T-helper 1 cell treated with Interleukin-12 subunit alpha and Interleukin-12 subunit beta and Interleukin-4 antibody, amounts not matched to agents 30 μg/mL and 1 μg/mL, for 36 hours (primary cell): ENCODE measurements around the gene HRCT1.

Source experiments
- H3K27ac Mint-ChIP-seq: one replicate; pipeline ENCODE4 v1.8.0; 2021; ENCODE audit warnings: mild to moderate bottlenecking, mixed read lengths
- H3K27me3 Mint-ChIP-seq: one replicate; pipeline ENCODE4 v1.8.0; 2021; ENCODE audit warnings: low read depth, mixed read lengths
- H3K36me3 Mint-ChIP-seq: one replicate; pipeline ENCODE4 v1.8.0; 2021; ENCODE audit warnings: low read depth, mixed read lengths
- H3K4me1 Mint-ChIP-seq: one replicate; pipeline ENCODE4 v1.8.0; 2021; ENCODE audit warnings: low read depth, mixed read lengths
- H3K4me3 Mint-ChIP-seq: one replicate; pipeline ENCODE4 v1.8.0; 2021; ENCODE audit warnings: mild to moderate bottlenecking, moderate library complexity, mixed read lengths
- H3K9me3 Mint-ChIP-seq: one replicate; pipeline ENCODE4 v1.8.0; 2021; ENCODE audit warnings: mixed read lengths

HRCT1 gene

DNA sequence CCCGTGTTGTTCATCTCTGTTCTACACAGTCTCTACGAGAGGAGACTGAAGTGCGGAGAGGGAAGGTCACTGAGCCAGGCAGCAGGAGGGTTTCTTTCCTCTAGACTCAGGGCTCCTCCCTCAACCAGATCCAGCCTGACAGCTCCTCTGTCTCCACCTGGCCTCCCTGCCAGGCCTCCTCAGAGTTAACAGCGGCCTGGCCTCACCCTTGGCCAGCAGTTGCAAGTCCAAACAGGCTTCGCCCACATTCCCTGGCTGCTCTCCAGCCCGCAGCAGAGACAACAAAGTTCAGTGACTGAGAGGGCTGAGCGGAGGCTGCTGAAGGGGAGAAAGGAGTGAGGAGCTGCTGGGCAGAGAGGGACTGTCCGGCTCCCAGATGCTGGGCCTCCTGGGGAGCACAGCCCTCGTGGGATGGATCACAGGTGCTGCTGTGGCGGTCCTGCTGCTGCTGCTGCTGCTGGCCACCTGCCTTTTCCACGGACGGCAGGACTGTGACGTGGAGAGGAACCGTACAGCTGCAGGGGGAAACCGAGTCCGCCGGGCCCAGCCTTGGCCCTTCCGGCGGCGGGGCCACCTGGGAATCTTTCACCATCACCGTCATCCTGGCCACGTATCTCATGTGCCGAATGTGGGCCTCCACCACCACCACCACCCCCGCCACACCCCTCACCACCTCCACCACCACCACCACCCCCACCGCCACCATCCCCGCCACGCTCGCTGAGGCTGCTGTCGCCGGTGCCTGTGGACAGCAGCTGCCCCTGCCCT lies at the start of gene HRCT1:
HRCT1 (plus strand) TSS at position 291 of the 768 bp plus-strand sequence; CDS start at position 377, 86 bp downstream.
- Mint-ChIP-seq H3K27me3 (peaks cover 6% of the 10 kb centered on the region), H3K9me3 (no peaks in the 10 kb centered on the region), H3K4me1 (peaks cover 17% of the 10 kb centered on the region), H3K4me3 (no peak within 1 kb of the TSS), H3K36me3 (no peaks in the 10 kb centered on the region), H3K27ac (no peak within 1 kb of the TSS)

DNA sequence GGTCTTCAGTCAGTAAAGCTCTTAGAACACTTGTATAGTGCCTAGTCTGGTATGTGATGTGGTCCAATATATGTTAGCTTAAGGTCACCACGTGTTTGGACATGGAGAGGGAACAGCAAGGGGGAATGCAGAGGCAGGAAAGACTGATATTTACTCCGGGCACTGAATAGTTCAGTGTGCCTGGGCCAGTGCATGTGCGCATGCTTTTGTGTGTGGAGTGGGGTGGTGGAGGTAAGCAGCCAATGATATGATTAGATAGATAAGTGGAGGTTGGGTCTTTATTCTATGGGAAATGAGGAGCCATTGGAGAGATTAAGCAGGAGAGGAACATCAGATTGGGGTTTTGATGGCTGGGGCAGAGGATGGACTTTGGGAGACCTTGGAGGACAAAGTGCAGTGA lies 49.8 kb upstream of the HRCT1 start:
- Mint-ChIP-seq H3K4me3 (no peak overlapping the region), H3K27ac (no peak overlapping the region), H3K4me1 (no peaks in the 10 kb centered on the region), H3K9me3 (no peaks in the 10 kb centered on the region), H3K27me3 (peaks cover 18% of the 10 kb centered on the region), H3K36me3 (no peaks in the 10 kb centered on the region)

DNA sequence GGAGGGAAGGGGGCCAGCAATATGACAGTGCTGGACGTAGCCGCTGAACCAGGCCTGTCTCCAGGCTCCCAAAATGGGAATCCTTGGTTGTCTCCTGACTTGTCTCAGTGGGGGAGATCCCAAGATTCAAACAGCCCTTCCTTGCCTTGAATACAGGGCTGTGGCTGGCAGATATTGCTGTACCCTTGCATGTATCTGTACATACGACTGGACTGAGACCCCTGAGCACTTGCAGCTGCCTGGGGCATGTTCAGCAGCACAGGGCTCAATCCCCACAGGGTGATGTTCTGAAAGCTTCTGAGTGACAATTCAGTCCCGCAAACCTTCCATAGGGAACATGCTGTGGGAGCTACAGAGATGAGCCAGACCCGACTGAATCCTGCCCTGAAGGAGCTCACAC lies 49.1 kb upstream of the HRCT1 start:
- peaks cover 22% of the 10 kb centered on the region for H3K27me3 Mint-ChIP-seq
- no peaks in the 10 kb centered on the region for H3K36me3 Mint-ChIP-seq
- H3K4me1 Mint-ChIP-seq, result no peaks in the 10 kb centered on the region
- H3K4me3 Mint-ChIP-seq, result no peak overlapping the region
- no peaks in the 10 kb centered on the region for H3K9me3 Mint-ChIP-seq
- no peak overlapping the region for H3K27ac Mint-ChIP-seq

DNA sequence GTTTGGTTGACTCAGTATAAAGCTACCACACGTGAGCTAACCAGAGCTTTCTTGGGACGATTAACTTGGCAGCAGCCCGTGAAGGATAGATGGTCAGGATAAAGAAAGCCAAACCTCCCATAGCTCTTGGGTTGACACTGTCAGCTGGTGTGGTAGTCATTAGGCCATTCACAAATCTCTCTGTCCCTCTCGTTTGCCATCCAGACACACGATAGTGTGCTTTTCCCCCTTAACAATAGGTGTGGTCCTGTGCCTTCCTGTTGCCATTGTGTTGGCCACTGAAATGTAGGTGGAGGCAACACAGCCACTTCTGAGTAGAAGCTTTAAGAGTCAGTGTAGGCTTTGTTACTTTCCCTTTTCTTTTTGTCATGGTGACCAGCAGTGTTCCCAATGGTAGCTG lies 47.5 kb upstream of the HRCT1 start:
- H3K4me1 Mint-ChIP-seq, result no peaks in the 10 kb centered on the region
- H3K9me3 Mint-ChIP-seq, result no peaks in the 10 kb centered on the region
- H3K27me3 Mint-ChIP-seq, result peaks cover 20% of the 10 kb centered on the region
- no peak overlapping the region for H3K4me3 Mint-ChIP-seq
- no peak overlapping the region for H3K27ac Mint-ChIP-seq
- no peaks in the 10 kb centered on the region for H3K36me3 Mint-ChIP-seq

DNA sequence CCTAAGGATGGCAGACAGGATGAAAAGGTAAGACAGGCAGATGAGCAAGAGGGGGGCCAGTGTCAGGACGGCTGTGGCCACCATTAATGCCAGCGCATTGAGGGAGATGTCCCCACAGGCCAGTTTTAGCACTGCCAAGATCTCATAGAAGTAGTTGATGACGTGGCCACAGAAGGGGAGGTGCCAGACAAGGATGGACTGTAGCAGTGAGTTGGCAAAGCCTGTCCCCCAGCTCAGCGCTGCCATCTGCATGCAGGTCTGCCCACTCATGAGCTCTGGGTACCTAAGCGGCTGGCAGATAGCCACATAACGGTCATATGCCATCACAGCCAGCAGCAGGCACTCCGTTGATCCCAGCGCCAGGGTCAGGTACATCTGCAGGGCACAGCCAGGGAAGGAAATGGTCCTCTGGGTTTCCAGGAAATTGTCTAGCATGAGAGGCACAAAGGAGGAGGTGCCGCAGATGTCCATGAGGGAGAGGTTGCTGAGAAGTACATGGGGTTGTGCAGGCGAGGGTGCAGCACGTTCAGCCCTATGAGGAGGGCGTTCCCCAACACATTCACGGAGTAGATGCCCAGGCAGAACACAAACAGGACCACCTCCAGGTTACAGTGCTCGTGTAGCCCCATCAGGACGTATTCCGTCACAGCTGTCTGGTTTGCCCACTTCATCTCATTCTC lies 46.6 kb upstream of the HRCT1 start:
- no peaks in the 10 kb centered on the region for H3K9me3 Mint-ChIP-seq
- H3K27me3 Mint-ChIP-seq, result peaks cover 20% of the 10 kb centered on the region
- no peak overlapping the region for H3K27ac Mint-ChIP-seq
- no peaks in the 10 kb centered on the region for H3K36me3 Mint-ChIP-seq
- no peaks in the 10 kb centered on the region for H3K4me1 Mint-ChIP-seq
- H3K4me3 Mint-ChIP-seq, result no peak overlapping the region

DNA sequence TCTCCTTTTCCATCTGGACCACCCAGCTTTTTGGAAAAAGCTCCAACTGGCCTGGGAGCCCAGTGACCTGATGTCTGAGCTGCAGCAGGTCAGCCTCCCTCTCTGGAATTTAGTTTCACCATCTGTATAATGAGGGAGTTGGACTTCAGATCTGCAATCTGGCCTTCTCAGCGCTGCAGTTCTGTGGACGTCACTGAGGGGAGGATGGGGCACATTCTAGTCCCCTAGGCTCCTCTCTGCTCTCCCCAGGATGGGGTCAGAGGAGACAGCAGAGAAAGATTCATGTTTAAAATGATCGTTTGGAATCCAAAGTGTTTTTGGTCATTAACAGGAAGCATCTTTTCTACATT lies 46.0 kb upstream of the HRCT1 start:
- H3K36me3 Mint-ChIP-seq, result no peaks in the 10 kb centered on the region
- H3K27ac Mint-ChIP-seq, result no peak overlapping the region
- no peaks in the 10 kb centered on the region for H3K9me3 Mint-ChIP-seq
- H3K4me1 Mint-ChIP-seq, result no peaks in the 10 kb centered on the region
- H3K4me3 Mint-ChIP-seq, result no peak overlapping the region
- H3K27me3 Mint-ChIP-seq, result peaks cover 20% of the 10 kb centered on the region

DNA sequence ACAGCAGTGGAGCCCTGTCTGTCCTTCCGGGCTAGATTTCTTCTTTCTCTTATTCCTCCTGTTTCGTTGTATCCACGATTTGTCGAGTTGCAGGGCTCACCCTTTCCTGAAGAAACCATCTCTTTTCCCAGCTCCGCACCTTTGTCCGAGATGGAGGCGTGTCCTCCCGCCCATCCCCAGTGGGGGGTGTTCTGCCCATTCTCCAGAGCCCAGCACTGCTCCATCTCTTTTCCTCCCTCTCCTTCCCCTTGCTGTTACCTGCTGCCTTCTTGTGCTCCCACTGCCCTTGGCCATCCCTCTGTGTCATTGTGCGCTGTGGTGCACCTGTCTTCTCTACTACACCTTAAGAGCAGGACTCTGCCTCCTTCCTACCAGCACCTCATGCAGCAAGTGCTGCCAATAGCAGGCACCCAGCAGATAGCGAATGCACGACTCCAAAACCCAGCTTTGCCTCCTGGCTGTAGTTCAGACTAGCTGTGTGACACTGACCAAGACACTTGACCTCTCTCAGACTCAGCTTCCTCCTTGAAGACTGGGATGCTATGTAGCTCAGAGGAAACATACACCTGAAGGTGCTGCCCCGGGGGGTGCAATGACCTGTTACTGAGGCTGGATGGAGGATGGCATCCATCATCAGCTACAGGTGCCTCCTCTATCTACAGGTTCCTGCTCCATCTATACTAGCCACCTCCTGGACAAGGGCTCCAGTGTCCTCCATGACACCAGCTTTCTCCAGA lies 44.7 kb upstream of the HRCT1 start:
- peaks cover 17% of the 10 kb centered on the region for H3K27me3 Mint-ChIP-seq
- no peak overlapping the region for H3K4me3 Mint-ChIP-seq
- H3K9me3 Mint-ChIP-seq, result no peaks in the 10 kb centered on the region
- no peaks in the 10 kb centered on the region for H3K4me1 Mint-ChIP-seq
- H3K27ac Mint-ChIP-seq, result no peak overlapping the region
- no peaks in the 10 kb centered on the region for H3K36me3 Mint-ChIP-seq

DNA sequence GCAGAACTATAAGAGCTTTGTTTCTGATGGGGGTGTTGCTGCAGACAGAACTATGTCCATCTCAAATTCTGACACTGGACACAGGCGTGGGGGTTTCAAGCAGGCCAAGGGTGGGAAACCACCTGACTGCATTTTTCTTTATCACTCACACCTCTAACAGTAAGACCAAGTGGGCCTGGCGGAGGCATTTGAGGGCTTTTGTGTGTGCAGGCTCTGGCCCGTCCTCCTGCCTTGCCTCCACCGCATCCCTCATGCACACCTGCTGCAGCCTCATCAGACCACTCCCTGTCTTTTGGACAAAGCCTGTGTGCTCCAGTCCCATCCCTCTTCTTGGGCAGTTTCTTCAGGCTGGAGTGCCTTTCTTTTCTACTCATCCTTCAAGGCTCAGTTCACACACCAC lies 43.7 kb upstream of the HRCT1 start:
- Mint-ChIP-seq H3K27me3 (peaks cover 12% of the 10 kb centered on the region), H3K4me3 (no peak overlapping the region), H3K9me3 (no peaks in the 10 kb centered on the region), H3K4me1 (no peaks in the 10 kb centered on the region), H3K36me3 (no peaks in the 10 kb centered on the region), H3K27ac (no peak overlapping the region)

DNA sequence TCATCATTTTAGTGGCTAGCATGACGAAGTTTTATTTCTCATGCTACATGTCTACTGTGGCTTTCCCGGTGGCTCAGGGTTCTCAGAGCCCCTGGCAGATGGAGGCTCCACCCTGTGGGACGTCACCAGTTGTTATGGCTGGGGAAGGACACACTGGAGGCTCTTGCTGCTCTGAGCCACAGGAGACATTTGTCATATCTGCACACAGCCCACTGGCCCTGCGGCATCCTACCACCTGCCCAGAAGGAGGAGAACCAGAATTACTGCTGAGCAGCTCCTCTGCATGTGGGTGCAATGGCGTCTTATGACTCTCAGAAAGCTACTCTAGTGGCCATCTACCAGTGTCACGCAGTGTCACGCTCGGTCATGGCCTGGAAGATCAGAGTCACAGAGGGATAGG lies 42.4 kb upstream of the HRCT1 start:
- H3K36me3 Mint-ChIP-seq, result no peaks in the 10 kb centered on the region
- H3K27ac Mint-ChIP-seq, result no peak overlapping the region
- H3K4me1 Mint-ChIP-seq, result no peaks in the 10 kb centered on the region
- H3K4me3 Mint-ChIP-seq, result no peak overlapping the region
- no peaks in the 10 kb centered on the region for H3K9me3 Mint-ChIP-seq
- peaks cover 11% of the 10 kb centered on the region for H3K27me3 Mint-ChIP-seq

DNA sequence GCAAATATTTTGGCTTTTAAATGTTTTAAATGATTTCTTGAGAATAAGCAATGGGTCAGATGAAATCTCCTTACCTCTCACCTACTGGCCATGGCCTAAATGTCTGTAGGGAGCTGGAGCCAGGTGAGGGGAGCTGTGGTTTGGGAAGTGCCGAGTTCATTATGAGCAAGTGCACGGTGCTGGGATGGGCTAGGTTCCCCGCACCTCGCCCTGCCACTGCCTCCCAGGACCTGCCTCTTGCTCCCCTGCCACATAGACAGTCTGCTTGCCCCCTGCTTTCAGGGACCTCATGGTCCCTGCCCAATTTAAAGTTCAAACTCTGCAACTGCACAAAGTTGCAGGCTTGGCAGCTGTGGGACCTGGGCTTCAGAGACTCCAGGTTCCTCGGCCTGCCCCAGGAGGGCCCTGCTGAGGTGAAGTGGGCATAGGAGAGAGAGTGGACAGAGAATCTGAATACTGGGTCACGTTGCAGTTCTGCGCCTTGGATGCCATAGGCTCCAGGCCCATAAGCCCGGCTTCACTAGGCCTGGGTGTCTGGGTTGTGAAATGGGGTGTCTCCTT lies 41.2 kb upstream of the HRCT1 start:
- H3K4me1 Mint-ChIP-seq, result no peaks in the 10 kb centered on the region
- no peaks in the 10 kb centered on the region for H3K36me3 Mint-ChIP-seq
- no peak overlapping the region for H3K4me3 Mint-ChIP-seq
- H3K27me3 Mint-ChIP-seq, result peaks cover 11% of the 10 kb centered on the region
- H3K27ac Mint-ChIP-seq, result no peak overlapping the region
- H3K9me3 Mint-ChIP-seq, result no peaks in the 10 kb centered on the region

DNA sequence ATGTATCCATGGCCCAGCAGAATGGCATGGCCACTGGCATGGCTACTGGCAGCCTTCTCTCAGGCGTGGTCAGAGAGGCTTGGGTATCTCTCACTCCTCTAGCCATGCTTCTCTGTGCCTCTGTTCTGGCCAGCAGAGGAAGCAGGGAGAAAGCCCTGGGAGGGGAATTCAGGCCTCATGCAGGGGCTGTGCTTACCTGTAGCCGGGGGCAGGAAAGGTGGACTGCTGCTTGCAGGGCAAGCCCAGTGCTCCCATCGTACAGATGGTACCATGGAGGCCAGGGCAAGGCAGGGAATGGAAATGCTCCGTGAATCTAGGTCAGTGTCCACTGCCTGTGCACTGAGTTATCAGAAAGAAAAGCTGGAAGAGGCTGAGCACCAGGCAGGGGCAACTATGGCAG lies 38.5 kb upstream of the HRCT1 start:
- Mint-ChIP-seq H3K4me3 (no peak overlapping the region), H3K4me1 (no peaks in the 10 kb centered on the region), H3K9me3 (no peaks in the 10 kb centered on the region), H3K27me3 (no peaks in the 10 kb centered on the region), H3K36me3 (no peaks in the 10 kb centered on the region), H3K27ac (no peak overlapping the region)

DNA sequence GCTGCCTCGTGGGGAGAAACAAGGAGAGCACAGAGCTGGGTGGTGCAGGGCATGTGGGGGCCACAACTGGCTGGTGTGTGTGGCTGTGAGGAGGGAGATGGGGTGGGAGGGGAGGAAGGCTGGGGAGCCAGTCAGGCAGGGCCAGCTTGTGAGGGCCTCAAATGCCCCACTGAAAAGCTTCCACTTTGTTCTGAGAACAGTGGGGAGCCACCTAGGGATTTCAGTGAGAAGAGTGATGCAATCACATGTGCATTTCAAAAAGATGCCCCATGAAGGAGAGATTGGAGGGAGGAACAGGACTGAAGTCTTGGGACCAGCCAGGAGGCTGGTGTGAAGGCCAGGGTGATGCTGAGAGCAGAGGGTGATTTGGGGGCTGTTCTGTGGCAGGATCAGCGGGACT lies 37.1 kb upstream of the HRCT1 start:
- Mint-ChIP-seq H3K36me3 (no peaks in the 10 kb centered on the region), H3K27me3 (no peaks in the 10 kb centered on the region), H3K4me1 (no peaks in the 10 kb centered on the region), H3K27ac (no peak overlapping the region), H3K4me3 (no peak overlapping the region), H3K9me3 (no peaks in the 10 kb centered on the region)

DNA sequence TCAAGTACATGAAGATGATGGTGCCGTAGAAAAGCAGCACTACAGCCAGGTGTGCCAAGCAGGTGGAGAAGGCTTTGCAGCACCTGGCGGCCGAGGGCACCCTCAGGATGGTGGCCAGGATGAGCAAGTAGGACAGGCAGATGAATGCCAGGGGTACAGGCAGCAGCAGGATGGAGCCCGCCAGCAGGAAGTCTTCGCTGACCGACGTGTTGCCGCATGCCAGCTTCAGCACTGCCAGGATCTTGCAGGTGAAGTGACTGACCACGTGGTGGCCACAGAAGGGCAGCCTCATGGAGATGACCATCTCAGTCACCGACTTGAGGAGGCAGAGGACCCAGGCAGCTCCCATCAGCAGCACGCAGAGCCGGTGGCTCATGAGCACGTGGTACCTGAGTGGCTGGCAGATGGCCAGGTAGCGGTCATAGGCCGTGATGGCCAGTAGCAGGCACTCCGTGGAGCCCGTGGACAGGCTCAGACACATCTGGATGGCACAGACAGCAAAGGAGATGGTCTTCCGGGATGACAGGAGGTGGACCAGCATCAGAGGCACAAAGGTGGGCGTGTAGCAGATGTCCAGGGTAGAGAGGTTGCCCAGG lies 36.3 kb upstream of the HRCT1 start:
- Mint-ChIP-seq H3K36me3 (no peaks in the 10 kb centered on the region), H3K27ac (no peak overlapping the region), H3K27me3 (peaks cover 1% of the 10 kb centered on the region), H3K9me3 (no peaks in the 10 kb centered on the region), H3K4me1 (no peaks in the 10 kb centered on the region), H3K4me3 (no peak overlapping the region)

DNA sequence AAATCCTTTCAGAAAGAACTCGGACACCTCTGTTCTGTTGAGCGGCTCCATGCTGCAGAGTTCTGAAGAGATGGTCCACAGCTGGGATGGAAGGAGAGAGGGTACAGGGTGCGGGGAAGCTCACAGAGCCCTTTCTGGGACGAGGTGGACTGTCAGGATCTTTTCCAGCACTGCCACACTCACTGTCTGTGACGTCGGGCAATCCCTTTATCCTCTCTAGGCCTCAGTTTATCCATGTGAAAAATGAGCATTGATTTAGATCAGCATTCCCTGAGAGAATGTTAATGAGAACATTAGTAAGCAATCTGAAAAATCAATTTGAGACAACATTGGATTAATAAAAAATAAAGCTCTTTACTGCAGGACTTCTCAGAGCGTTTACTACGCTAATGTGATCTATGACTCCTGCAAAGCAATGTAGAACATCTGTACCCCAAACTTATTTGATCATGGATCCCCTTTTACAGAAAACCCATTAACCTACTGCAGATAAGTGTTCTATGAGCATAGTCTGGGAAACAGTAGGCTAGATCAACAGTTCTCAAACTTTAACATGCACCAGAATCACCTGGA lies 35.6 kb upstream of the HRCT1 start, which contains the start of gene OR13J1:
OR13J1 (minus strand) TSS at position 51 of the 573 bp plus-strand sequence; CDS start at position 51, 0 bp downstream.
- peaks cover 6% of the 10 kb centered on the region for H3K27me3 Mint-ChIP-seq
- H3K36me3 Mint-ChIP-seq, result no peaks in the 10 kb centered on the region
- H3K9me3 Mint-ChIP-seq, result no peaks in the 10 kb centered on the region
- H3K4me1 Mint-ChIP-seq, result no peaks in the 10 kb centered on the region
- H3K27ac Mint-ChIP-seq, result no peak within 1 kb of the TSS
- no peak within 1 kb of the TSS for H3K4me3 Mint-ChIP-seq
